ENCODE results near the gene DOCK3. TPM values are rescaled to one million over a fixed set of nuclear protein-coding genes. Genes with fewer than 3 reads are reported as not detected.

The DOCK3 gene
- total RNA-seq, 1 experiment from 2014 or later = 0.04 TPM

DNA sequence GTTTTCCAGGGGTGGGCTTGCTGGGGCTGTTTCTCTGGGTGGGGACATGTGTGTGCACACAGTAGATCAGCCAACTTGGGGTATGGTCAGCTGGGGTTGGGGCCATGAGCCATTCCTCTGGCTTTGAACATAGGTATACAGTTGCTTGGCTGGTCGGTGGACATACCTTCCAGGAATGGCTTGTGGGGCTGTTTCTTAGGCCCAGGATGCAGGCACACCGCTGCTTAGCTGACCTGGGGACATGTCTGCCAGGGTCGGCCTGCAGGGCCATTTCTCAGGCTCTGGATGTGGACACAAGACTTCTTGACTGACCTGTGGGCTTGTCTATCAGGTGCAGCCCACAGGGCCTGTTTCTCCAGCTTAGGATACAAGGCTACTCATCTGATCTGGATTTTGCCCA, 130.6 kb downstream of the DOCK3 start:
- Histone ChIP-seq H3K9me2 (replicated peaks; ENCODE audit: insufficient read depth, low read length) (no peaks in the 10 kb centered on the region), H3K36me3 (ENCODE audit: insufficient read depth, low read length) (no peaks in the 10 kb centered on the region), H3K4me1 (ENCODE audit: low read length) (no peaks in the 10 kb centered on the region), H3K4me2 (ENCODE audit: low read depth, low read length, poor library complexity, severe bottlenecking) (no peak overlapping the region), H3K27me3 (ENCODE audit: low read length) (0 out of 2 replicates have a peak, but pooled peaks cover 3% of the 10 kb centered on the region), H4K20me1 (ENCODE audit: insufficient read depth, low read depth, low read length) (no peaks in the 10 kb centered on the region), H2AFZ (ENCODE audit: low read length) (no peak overlapping the region), H3K27ac (ENCODE audit: low read length) (no peak overlapping the region), H3K9me3 (ENCODE audit: low read length) (no peaks in the 10 kb centered on the region; the same call in 1 of the 2 replicates), H3K79me2 (ENCODE audit: low read length) (no peaks in the 10 kb centered on the region), H3K9ac (ENCODE audit: low read length) (no peak overlapping the region), H3K4me3 (ENCODE audit: low read length) (no peak overlapping the region)
- no peak for DNase-seq

DNA sequence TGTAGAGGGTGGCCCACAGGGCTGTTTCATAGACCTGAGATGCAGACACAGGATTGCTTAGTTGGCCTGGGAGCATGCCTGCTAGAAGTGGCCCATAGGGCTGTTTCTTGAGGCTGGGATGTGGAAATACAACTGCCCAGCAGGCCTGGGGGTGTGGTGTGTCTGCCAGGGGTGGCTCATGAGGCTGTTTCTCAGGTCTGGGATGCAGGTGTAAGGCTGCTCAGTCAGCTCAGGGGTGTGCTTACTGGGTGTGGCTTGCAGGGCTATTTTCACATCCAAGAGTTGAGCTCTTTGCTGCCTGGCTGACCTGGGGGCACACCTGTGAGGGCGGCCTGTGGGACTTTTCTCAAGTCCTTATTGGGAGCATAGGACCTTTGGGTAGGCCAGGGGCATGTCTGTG, 131.3 kb downstream of the DOCK3 start:
- Histone ChIP-seq H3K4me1 (ENCODE audit: low read length) (no peaks in the 10 kb centered on the region), H3K36me3 (ENCODE audit: insufficient read depth, low read length) (no peaks in the 10 kb centered on the region), H3K79me2 (ENCODE audit: low read length) (no peaks in the 10 kb centered on the region), H3K4me2 (ENCODE audit: low read depth, low read length, poor library complexity, severe bottlenecking) (no peak overlapping the region), H3K9ac (ENCODE audit: low read length) (no peak overlapping the region), H4K20me1 (ENCODE audit: insufficient read depth, low read depth, low read length) (no peaks in the 10 kb centered on the region), H3K4me3 (ENCODE audit: low read length) (no peak overlapping the region), H2AFZ (ENCODE audit: low read length) (no peak overlapping the region), H3K27me3 (ENCODE audit: low read length) (0 out of 2 replicates have a peak, but pooled peaks cover 3% of the 10 kb centered on the region), H3K9me2 (replicated peaks; ENCODE audit: insufficient read depth, low read length) (no peaks in the 10 kb centered on the region), H3K27ac (ENCODE audit: low read length) (no peak overlapping the region), H3K9me3 (ENCODE audit: low read length) (no peaks in the 10 kb centered on the region; the same call in 1 of the 2 replicates)
- no peak for DNase-seq

DNA sequence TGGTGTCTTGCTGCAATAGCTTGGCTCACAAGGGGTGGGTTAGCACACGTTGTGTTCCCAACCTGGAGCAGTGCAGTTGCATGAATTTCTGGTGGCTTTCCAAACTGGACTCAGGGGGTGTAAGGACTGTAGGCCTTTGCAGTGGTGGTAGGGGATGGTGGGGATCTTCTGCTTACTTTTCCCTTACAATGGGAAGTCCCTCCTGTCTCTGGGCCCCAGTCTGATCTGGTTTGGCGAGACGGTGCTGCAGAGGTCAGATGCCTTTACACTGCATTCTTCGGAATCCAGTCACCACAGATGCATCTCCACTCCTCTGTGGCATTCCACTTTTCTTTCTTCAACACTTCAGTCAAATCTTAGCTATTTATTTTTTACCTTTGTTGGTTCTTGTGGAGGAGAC, 132.1 kb downstream of the DOCK3 start:
- DNase-seq = no peak
- no peaks in the 10 kb centered on the region for H4K20me1 ChIP-seq (ENCODE audit: insufficient read depth, low read depth, low read length)

DNA sequence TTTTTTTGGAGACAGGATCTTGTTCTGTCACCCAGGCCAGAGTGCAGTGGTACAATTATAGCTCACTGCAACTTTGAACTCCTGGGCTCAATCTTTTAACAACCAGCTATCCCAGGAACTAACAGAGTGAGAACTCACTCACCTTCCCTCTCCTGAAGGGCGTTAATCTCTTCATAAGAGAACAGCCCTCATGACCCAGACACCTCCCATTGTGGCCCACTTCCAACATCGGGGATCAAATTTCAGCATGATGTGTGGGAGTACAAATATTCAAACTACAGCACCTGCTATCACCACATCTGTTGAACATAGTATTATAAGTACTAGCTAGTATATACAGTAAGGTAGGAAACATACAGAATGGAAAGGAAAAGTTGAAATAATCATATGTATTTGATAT, 132.5 kb downstream of the DOCK3 start:
- Histone ChIP-seq H3K4me2 (ENCODE audit: low read depth, low read length, poor library complexity, severe bottlenecking) (no peak overlapping the region), H3K27ac (ENCODE audit: low read length) (no peak overlapping the region), H2AFZ (ENCODE audit: low read length) (no peak overlapping the region), H3K9me3 (ENCODE audit: low read length) (no peaks in the 10 kb centered on the region; the same call in 1 of the 2 replicates), H4K20me1 (ENCODE audit: insufficient read depth, low read depth, low read length) (no peaks in the 10 kb centered on the region), H3K79me2 (ENCODE audit: low read length) (no peaks in the 10 kb centered on the region), H3K9me2 (replicated peaks; ENCODE audit: insufficient read depth, low read length) (no peaks in the 10 kb centered on the region), H3K9ac (ENCODE audit: low read length) (no peak overlapping the region), H3K27me3 (ENCODE audit: low read length) (0 out of 2 replicates have a peak, but pooled peaks cover 3% of the 10 kb centered on the region), H3K36me3 (ENCODE audit: insufficient read depth, low read length) (no peaks in the 10 kb centered on the region), H3K4me3 (ENCODE audit: low read length) (no peak overlapping the region), H3K4me1 (ENCODE audit: low read length) (no peaks in the 10 kb centered on the region)
- DNase-seq = no peak

More for the DNA sequence above, 132.1 kb downstream of the DOCK3 start:
- H2AFZ ChIP-seq (ENCODE audit: low read length) = no peak overlapping the region
- no peaks in the 10 kb centered on the region for H3K4me1 ChIP-seq (ENCODE audit: low read length)
- H3K79me2 ChIP-seq (ENCODE audit: low read length) = no peaks in the 10 kb centered on the region
- no peak overlapping the region for H3K27ac ChIP-seq (ENCODE audit: low read length)
- no peaks in the 10 kb centered on the region for H3K9me2 ChIP-seq (replicated peaks; ENCODE audit: insufficient read depth, low read length)
- no peak overlapping the region for H3K4me3 ChIP-seq (ENCODE audit: low read length)
- 0 out of 2 replicates have a peak, but pooled peaks cover 3% of the 10 kb centered on the region for H3K27me3 ChIP-seq (ENCODE audit: low read length)
- H3K4me2 ChIP-seq (ENCODE audit: low read depth, low read length, poor library complexity, severe bottlenecking) = no peak overlapping the region
- no peak overlapping the region for H3K9ac ChIP-seq (ENCODE audit: low read length)
- H3K9me3 ChIP-seq (ENCODE audit: low read length) = no peaks in the 10 kb centered on the region; the same call in 1 of the 2 replicates
- H3K36me3 ChIP-seq (ENCODE audit: insufficient read depth, low read length) = no peaks in the 10 kb centered on the region

DNA sequence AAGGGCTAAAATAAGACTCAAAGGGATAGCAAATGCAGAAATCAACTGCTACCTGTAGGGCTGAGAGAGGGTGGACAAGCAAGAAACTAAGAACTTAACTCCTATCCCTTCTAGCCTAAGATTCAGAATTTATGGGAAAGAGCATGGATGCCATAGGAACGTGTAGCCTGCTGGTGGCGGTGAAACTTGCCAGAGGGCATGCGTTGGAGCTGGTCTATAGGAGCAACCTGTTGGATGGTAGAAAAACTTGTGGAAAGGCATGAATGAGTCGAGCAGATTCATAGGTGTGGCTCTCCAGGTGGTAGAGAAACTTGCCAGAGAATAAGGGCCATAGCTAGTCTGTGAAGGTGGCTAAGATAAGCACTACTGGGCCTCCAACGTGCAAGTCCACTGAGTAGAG, 137.2 kb downstream of the DOCK3 start:
- no peaks in the 10 kb centered on the region for H3K9me3 ChIP-seq (ENCODE audit: low read length)

DNA sequence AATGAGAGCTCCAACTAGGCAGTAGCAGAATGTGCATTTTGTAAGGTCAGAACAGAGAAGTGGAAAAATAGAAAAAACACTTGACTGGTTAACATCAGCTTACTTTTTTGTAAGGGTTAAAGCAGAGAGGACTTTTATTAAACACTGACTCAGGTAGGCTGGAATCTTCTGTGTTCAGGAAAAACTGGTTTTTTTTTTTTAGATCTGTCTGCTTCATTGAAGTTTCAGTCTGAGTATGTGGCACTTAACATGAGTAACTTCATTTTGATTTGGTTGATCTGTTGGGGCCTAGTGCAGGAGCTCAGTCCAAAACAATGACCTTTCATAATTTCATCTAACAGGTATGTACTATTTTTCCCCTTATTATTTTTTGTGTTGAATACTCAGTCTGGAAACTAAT, 141.1 kb downstream of the DOCK3 start:
- Histone ChIP-seq H3K9me2 (replicated peaks; ENCODE audit: insufficient read depth, low read length) (no peaks in the 10 kb centered on the region), H3K36me3 (ENCODE audit: insufficient read depth, low read length) (no peaks in the 10 kb centered on the region), H3K9me3 (ENCODE audit: low read length) (no peaks in the 10 kb centered on the region), H3K9ac (ENCODE audit: low read length) (no peak overlapping the region), H3K27me3 (ENCODE audit: low read length) (no peaks in the 10 kb centered on the region), H3K4me2 (ENCODE audit: low read depth, low read length, poor library complexity, severe bottlenecking) (no peak overlapping the region), H3K4me1 (ENCODE audit: low read length) (no peaks in the 10 kb centered on the region), H3K79me2 (ENCODE audit: low read length) (no peaks in the 10 kb centered on the region), H4K20me1 (ENCODE audit: insufficient read depth, low read depth, low read length) (no peaks in the 10 kb centered on the region), H3K27ac (ENCODE audit: low read length) (no peak overlapping the region), H3K4me3 (ENCODE audit: low read length) (no peak overlapping the region), H2AFZ (ENCODE audit: low read length) (no peak overlapping the region)
- DNase-seq = no peak

More for the DNA sequence above, 137.2 kb downstream of the DOCK3 start:
- Histone ChIP-seq H2AFZ (ENCODE audit: low read length) (no peak overlapping the region), H3K36me3 (ENCODE audit: insufficient read depth, low read length) (no peaks in the 10 kb centered on the region), H3K4me3 (ENCODE audit: low read length) (no peak overlapping the region), H3K9me2 (replicated peaks; ENCODE audit: insufficient read depth, low read length) (no peaks in the 10 kb centered on the region), H3K27ac (ENCODE audit: low read length) (no peak overlapping the region), H3K9ac (ENCODE audit: low read length) (no peak overlapping the region), H3K79me2 (ENCODE audit: low read length) (no peaks in the 10 kb centered on the region), H4K20me1 (ENCODE audit: insufficient read depth, low read depth, low read length) (no peaks in the 10 kb centered on the region), H3K4me1 (ENCODE audit: low read length) (no peaks in the 10 kb centered on the region), H3K27me3 (ENCODE audit: low read length) (0 out of 2 replicates have a peak, but pooled peaks cover 3% of the 10 kb centered on the region), H3K4me2 (ENCODE audit: low read depth, low read length, poor library complexity, severe bottlenecking) (no peak overlapping the region)
- DNase-seq = no peak

DNA sequence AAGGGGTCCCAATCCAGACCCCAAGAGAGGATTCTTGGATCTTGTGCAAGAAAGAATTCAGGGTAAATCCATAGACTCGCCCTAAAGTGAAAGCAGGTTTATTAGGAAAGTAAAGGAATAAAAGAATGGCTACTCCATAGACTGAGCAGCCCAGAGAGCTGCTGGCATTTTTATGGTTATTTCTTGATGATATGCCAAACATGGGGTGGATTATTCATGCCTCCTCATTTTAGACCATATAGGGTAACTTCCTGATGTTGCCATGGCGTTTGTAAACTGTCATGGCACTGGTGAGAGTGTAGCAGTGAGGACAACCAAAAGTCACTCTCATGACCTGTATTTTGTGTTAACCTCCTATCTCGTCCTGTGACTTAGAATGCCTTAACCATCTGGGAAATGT, 142.2 kb downstream of the DOCK3 start:
- Histone ChIP-seq H4K20me1 (ENCODE audit: insufficient read depth, low read depth, low read length) (no peaks in the 10 kb centered on the region), H3K79me2 (ENCODE audit: low read length) (no peaks in the 10 kb centered on the region)

DNA sequence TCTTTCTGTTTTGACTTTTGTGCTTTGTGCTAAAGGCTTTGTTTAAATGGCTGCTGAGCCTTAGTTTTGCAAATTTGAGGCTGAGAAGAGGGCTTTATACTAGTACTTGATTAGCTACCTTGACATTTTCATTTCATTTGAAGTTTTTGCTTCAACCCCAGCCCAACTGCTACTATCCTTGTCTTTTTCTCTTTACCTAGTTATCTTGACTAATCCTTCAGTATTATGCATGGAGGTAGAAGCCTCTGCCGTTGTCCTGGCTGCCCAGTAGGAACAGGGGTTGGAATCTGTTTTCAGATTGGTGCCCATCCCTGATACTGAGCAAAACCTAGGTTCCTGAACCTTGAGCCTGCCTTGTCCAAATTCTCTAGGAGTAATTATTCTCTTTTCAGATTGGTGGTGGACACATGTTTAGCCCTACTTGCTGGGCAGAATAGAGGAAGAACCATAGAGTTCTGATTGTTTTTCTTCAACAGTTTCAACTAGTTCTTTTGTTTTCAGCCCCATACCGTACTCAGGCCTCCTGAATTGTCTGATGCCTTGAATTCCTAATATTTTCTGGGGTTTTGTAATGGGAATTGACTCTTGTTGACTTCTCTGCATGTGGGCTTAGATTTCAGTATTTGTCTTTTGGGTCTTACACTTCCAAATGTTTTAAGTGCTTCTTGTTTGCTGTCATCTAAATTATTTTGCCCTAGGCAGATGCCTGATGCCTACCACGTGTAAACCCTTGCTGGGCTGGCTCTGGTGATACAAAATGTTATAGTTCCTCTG, 143.2 kb downstream of the DOCK3 start:
- no peak overlapping the region for H3K4me3 ChIP-seq (ENCODE audit: low read length)
- no peak for DNase-seq
- H3K36me3 ChIP-seq (ENCODE audit: insufficient read depth, low read length) = no peaks in the 10 kb centered on the region
- no peak overlapping the region for H2AFZ ChIP-seq (ENCODE audit: low read length)
- H4K20me1 ChIP-seq (ENCODE audit: insufficient read depth, low read depth, low read length) = no peaks in the 10 kb centered on the region
- H3K4me1 ChIP-seq (ENCODE audit: low read length) = no peaks in the 10 kb centered on the region
- no peak overlapping the region for H3K27ac ChIP-seq (ENCODE audit: low read length)
- no peaks in the 10 kb centered on the region for H3K27me3 ChIP-seq (ENCODE audit: low read length)
- H3K9ac ChIP-seq (ENCODE audit: low read length) = no peak overlapping the region
- H3K9me2 ChIP-seq (replicated peaks; ENCODE audit: insufficient read depth, low read length) = no peaks in the 10 kb centered on the region
- H3K9me3 ChIP-seq (ENCODE audit: low read length) = no peaks in the 10 kb centered on the region
- no peak overlapping the region for H3K4me2 ChIP-seq (ENCODE audit: low read depth, low read length, poor library complexity, severe bottlenecking)
- no peaks in the 10 kb centered on the region for H3K79me2 ChIP-seq (ENCODE audit: low read length)

More for the DNA sequence above, 142.2 kb downstream of the DOCK3 start:
- Histone ChIP-seq H2AFZ (ENCODE audit: low read length) (no peak overlapping the region), H3K9ac (ENCODE audit: low read length) (no peak overlapping the region), H3K9me3 (ENCODE audit: low read length) (no peaks in the 10 kb centered on the region), H3K27ac (ENCODE audit: low read length) (no peak overlapping the region), H3K27me3 (ENCODE audit: low read length) (no peaks in the 10 kb centered on the region), H3K36me3 (ENCODE audit: insufficient read depth, low read length) (no peaks in the 10 kb centered on the region), H3K4me1 (ENCODE audit: low read length) (no peaks in the 10 kb centered on the region), H3K9me2 (replicated peaks; ENCODE audit: insufficient read depth, low read length) (no peaks in the 10 kb centered on the region), H3K4me3 (ENCODE audit: low read length) (no peak overlapping the region), H3K4me2 (ENCODE audit: low read depth, low read length, poor library complexity, severe bottlenecking) (no peak overlapping the region)
- DNase-seq = no peak
